ENCODE data around the gene TCOF1.
"Not testable (repeated sequence)": the region's sequence is repeated elsewhere in the genome, so short reads cannot be mapped to it uniquely, and the experiment has no call there.

TCOF1 gene

DNA sequence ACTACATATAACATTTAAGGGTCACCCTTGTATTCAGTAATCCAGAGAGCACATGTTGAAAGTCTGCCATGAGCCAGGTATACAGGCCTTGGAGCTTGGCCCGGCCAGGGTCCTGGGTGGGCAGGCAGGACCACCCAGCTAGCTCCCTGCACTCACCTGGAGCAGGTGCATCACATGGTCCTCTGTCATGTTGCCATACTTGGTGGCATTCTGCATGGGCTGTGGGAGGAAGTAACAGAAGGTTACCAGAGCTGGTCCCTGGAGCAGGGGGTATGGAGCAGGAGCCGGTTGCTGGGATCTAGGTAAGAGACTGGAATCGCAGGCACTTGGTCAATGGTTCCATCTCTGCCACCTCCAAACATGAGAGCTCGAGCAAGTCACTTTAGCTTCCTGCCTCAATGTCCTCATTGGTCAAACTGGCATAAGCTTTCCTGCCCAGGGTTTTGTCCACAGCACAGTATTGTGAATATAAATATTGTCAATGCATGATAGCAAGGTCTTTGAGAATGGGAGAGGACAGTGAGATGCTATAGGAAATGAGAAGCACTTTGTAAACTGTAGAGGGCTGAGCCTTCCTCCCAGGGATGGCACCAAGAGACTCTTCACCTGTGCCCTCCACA lies 48.7 kb downstream of the TCOF1 start:
- peak; percentile 18 for DNase-seq

DNA sequence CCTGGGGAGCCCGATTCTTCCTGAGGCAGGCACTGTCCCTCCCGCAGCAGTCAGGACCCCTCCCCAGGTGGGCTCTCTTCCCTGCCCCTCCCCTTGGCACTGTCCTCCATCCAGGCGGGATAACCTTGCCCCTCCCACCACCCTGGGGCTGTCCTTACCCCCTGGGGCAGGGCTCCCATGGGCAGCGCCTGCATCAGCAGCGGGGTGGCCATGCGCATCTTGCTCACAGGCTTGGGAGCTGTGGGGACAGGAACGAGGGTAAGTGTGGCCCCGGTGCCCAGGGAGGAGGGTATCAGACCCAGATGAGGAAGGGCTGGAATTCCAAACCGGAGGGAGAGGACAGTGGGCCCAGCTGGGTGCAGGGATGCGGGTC lies 49.2 kb downstream of the TCOF1 start:
- no peak for DNase-seq

DNA sequence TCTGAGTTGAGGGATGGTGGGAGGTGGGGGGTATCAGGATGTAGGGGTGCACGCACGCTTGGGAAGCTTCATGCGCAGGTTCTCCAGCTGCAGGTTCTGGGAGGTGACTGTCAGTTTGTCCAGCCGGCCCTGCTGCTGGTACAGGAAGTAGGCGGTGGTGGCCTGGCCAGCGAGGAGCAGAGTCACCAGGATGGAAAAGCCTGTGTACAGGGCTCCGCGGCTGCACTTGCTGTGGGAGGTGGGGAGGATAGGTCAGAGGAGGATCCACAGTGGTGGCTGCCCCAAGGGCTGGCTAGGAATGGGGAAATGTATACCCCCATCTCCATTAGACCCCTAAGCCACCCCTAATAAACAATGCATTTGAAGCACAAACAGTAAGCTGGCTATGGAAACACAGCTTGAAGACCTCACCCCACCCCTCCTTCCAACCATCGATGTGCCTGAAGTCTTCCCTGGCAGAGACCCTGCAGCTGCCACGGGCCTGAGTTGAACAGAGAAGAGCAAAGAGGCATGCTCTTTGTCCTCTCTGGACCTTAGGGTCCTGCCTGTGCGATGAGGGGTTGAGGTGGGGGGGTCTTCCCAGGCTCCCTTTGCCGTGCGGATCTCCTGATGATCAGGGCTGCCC lies 49.7 kb downstream of the TCOF1 start:
- peak; percentile 39 for DNase-seq

DNA sequence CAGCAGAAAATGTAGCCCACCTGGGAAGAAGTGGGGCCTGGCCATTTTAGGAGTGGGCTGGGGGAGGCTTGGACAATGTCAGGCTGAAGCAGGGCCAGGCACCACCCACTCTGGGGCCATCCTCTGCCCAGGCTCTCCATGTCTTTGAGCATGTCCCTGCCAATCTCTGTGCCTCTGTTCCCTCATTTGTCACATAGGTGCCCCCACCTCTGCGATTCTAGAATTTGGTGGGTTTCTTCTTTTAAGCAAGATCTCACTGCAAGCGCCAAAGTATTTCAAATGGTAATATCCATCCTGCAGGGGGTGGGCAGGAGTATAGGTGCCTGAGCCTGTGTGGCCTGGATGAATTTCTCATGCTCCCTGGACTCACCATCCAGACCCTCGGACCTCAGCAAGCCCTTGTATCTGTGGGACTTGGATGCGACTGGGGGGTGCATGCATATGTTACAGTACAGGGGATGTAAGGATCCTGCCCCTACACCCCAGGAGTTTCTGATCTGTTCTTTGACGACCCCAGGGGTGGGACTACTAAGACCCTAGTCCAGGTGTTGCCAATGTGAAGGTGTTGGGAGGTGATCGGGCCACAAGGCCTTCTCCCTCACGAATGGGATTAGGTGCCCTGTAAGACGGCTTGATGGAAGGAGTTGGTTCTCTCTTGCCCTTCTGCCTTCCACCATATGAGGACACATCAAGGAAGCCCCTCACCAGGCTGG lies 50.9 kb downstream of the TCOF1 start:
- no peak for DNase-seq

- peak; percentile 73 for DNase-seq
Measured at GRCh38 chr5:150409638-150410523, 52.4 kb downstream of the TCOF1 start.

DNA sequence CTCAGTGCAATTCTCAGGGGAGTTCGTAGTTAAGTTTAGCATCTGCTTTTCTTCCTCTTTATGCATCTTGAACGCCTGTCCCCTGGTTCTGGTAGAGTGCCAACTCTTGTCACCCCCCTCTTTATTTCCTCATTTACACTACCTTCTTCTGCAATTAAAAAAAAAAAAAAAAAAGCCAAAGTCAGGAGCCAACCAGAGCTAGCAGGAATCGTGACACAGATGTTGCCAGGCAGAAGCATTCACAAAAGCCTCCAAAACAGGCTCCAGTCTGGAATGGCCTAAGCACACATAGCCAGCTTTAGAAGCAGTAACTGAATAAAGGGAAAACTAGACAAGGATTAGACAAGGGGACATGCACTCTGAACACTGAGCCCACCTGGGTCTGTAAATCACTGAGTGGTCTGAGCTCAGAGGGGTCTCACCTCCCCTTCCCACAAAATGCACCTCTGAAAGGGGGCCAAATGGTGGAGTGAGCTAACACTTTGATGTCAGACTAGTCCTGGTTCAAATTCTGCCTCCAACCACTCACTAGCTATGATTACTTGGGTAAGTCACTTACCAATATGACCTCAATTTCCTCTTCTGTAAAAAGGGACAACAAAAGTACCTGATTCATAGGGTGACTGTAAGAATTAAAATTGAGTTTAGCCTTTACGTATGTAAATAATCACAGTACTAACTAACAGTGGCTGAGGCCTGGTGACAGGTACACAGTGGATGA lies 53.2 kb downstream of the TCOF1 start:
- DNase-seq = peak; percentile 78

- DNase-seq = peak; percentile 81
Measured at GRCh38 chr5:150411245-150411979, 53.9 kb downstream of the TCOF1 start.

DNA sequence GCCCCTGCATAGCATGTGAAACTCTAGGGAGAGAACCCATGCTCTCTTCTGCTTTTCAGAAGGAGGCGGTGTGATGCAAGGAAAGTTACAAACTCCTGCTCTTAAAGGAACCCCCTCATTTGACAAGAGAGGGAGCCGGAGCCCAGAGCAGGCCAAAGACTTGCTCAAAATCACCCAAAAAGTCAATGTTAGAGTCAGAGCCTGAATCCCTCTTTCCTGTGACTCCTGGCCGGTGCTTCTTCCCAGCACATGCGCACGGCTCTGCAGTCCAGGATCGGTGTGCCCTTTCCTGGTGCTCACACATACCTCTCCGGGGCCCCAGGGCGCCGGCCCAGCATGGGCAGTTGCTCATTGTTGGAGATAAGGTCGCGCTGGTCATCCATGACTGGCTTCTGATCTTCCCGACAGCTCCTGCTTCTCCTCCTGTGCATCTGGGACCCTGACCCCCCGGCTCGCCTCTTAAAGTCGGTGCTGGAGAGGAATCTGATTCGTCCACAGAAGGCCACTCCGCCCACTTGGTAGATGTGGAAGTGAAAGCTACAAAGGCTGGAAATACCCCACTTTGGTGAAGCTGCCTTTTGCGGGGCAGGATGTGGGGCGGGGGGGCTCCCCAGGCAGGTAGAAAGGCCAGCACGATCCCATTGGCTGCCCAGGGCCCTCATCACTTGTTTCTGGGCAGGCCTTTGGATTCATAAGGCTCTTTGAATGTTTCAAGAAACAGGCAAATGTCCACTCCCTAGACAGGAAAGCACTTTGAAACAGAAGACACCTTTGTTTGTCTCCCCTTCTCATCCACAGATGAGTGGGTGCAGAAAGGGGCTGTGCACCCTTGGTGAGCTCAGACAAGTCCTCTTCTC lies 55.0 kb downstream of the TCOF1 start, which contains the start of gene CD74:
CD74 (minus strand) TSS at position 592 of the 857 bp plus-strand sequence; CDS start at position 431, 161 bp downstream.
- DNase-seq = peak; percentile 98

- DNase-seq = no peak
Measured at GRCh38 chr5:150413176-150413901, 55.8 kb downstream of the TCOF1 start.

GRCh38 chr5:150413902-150414790 lies 56.6 kb downstream of the TCOF1 start:
- not testable (repeated sequence) for DNase-seq

- peak; percentile 73 for DNase-seq
Measured at GRCh38 chr5:150419630-150420270, 62.3 kb downstream of the TCOF1 start.

GRCh38 chr5:150422075-150422474 lies 64.6 kb downstream of the TCOF1 start:
- no peak for DNase-seq

GRCh38 chr5:150422758-150423157 lies 65.3 kb downstream of the TCOF1 start:
- DNase-seq = no peak

- DNase-seq = not testable (repeated sequence)
Measured at GRCh38 chr5:150426165-150426564, 68.7 kb downstream of the TCOF1 start.

GRCh38 chr5:150428106-150428876 lies 70.8 kb downstream of the TCOF1 start:
- DNase-seq = no peak

DNA sequence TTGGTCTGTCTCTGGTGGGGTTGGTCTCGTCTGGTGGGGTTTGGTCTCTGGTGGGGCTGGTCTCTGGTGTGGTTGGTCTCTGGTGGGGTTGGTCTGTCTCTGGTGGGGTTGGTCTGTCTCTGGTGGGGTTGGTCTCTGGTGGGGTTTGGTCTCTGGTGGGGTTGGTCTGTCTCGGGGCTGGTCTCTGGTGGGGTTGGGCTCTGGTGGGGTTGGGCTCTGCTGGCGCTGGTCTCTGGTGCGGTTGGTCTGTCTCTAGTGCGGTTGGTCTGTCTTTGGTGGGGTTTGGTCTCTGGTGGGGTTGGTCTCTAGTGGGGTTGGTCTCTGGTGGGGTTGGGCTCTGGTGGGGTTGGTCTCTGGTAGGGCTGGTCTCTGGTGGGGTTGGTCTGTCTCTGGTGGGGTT lies 71.5 kb downstream of the TCOF1 start:
- DNase-seq = no peak

GRCh38 chr5:150429410-150429873 lies 71.9 kb downstream of the TCOF1 start:
- peak; percentile 73 for DNase-seq

All from CD4-positive, alpha-beta T cell treated with Interleukin-15 for 1 hour (primary cell).